Subcutaneous adipose tissue (tissue), 4 donors: ENCODE data around the gene GANC. TPM values are rescaled to one million over a fixed set of nuclear protein-coding genes. Genes with fewer than 3 reads are reported as not detected.

Experiments
- CTCF ChIP-seq: fragments of 450-650 bp; IDR thresholded peaks from one replicate; pipeline ENCODE4 v1.5.1; 2016; ENCODE audit warnings: low read depth, mild to moderate bottlenecking, control low read depth, antibody characterized with exemption, moderate library complexity
- total RNA-seq, 4 donors: library from RNA; depleted of rRNA; stranded (reverse); fragments of >200 nt; gene quantifications; one replicate each; pipeline ENCODE4 v1.1.0, GENCODE V29; 2016

Gene GANC
- total RNA-seq, 4 donors from 2014 or later, result 26.1 to 42.0 (median 35.3) TPM

GRCh38 chr15:42359249-42359648, 86.2 kb downstream of the GANC start, which contains the start of gene CAPN3:
Gene CAPN3 (plus strand): TSS chr15:42359501. CDS start chr15:42359806, 305 bp downstream.
- TF ChIP-seq CTCF, result no peak

GRCh38 chr15:42359985-42360384, 87.0 kb downstream of the GANC start:
- TF ChIP-seq CTCF, result no peak

- no peak for TF ChIP-seq CTCF
These were observed 87.6 kb downstream of the GANC start for GRCh38 chr15:42360535-42361112.

- no peak for TF ChIP-seq CTCF
These were observed 90.5 kb downstream of the GANC start for GRCh38 chr15:42363487-42363886.

GRCh38 chr15:42363942-42364341, 90.9 kb downstream of the GANC start:
- no peak for TF ChIP-seq CTCF

GRCh38 chr15:42364529-42364928, 91.5 kb downstream of the GANC start:
- no peak for TF ChIP-seq CTCF

- TF ChIP-seq CTCF, result no peak
These were observed 93.0 kb downstream of the GANC start for GRCh38 chr15:42365921-42366550.
